HepG2 (cell line): Measurements from ENCODE around the gene TTYH2.

Experiments used
- ATF7 ChIP-seq, 2 experiments: fragments of 450-650 bp in 1 of 2; sonication (generic) in 1 of 2; formaldehyde crosslinking in 1 of 2; IDR thresholded peaks; 2 replicates each; pipeline versions ENCODE4 v1.4.0 to v1.6.1; 2016 to 2020; ENCODE audit warnings: antibody characterized with exemption in 1 of 2, mild to moderate bottlenecking in 1 of 2, missing genetic modification reagents in 1 of 2
- BRCA1 ChIP-seq: sonication (generic); formaldehyde crosslinking; IDR thresholded peaks from 2 replicates; pipeline ENCODE4 v1.4.0; 2020; ENCODE audit warnings: missing genetic modification reagents
- KAT7 ChIP-seq: IDR thresholded peaks from 2 replicates; pipeline ENCODE4 v1.6.1; 2018; ENCODE audit warnings: borderline replicate concordance, missing compliant biosample characterization
- KDM1A ChIP-seq: IDR thresholded peaks from 2 replicates; pipeline ENCODE4 v1.6.1; 2016; ENCODE audit warnings: missing compliant biosample characterization
- SRY ChIP-seq: sonication (generic); formaldehyde crosslinking; IDR thresholded peaks from 2 replicates; pipeline ENCODE4 v1.8.0; 2022; ENCODE audit warnings: mild to moderate bottlenecking, missing genetic modification reagents
- YY1 ChIP-seq: IDR thresholded peaks from 2 replicates; pipeline ENCODE4 v1.6.1; 2011; ENCODE audit warnings: low read length, low read depth, moderate library complexity, mild to moderate bottlenecking; ENCODE audit not compliant: insufficient read depth, insufficient replicate concordance

DNA sequence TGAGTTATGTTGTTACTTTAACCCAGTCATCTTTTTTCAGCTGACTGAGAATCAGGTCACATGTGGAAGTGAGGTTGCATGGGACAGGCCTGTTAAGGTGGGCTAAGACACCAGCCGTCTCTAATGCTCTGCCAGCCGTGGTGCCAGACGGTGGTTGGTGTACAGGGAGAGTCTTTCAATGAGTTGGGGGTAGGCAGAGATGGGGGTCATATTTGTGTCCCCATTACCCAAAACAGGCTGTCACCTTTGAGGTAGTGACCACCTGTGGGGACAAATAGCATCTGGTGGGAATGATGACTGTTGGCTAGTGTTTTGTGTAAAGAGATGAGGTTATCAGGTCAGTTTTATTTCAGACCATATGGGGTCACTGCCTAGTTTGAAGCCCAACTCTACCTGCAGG, 8.1 kb upstream of the TTYH2 start:
- TF ChIP-seq ATF7 (IDR thresholded peaks at IDR 0.05) (no peak), ATF7 (CRISPR knock-in tag; IDR thresholded peaks at IDR 0.05) (no peak), KDM1A (no peak), YY1 (no peak), KAT7 (CRISPR knock-in tag) (no peak), BRCA1 (CRISPR knock-in tag) (no peak), SRY (CRISPR knock-in tag) (no peak)
